Natural killer cell (primary cell): ENCODE measurements around the gene FCMR. TPM values are rescaled to one million over a fixed set of nuclear protein-coding genes. Genes with fewer than 3 reads are reported as not detected.

Experiments
- ATAC-seq, 3 donors: fragments of 150-1000 bp in 2 of 3; fragments of 200-7000 bp in 1 of 3; cut with Tn5 transposase; 1 replicate in 1 of 3; 2 replicates in 2 of 3; pipeline ENCODE4 v1.10.0; 2021; ENCODE audit warnings: mild to moderate bottlenecking in 2 of 3, moderate library complexity in 2 of 3
- DNase-seq, 2 donors: peaks; one replicate each; pipeline versions ENCODE4 v3.0.0 to v3.0.0-alpha.2; 2013 to 2021; ENCODE audit warnings: mixed read lengths in 1 of 2
- H3K27ac ChIP-seq: one replicate; pipeline ENCODE4 v1.5.1; 2013; ENCODE audit warnings: mild to moderate bottlenecking, low read length
- H3K27me3 ChIP-seq: one replicate; pipeline ENCODE4 v1.6.1; 2013; ENCODE audit warnings: low read length; ENCODE audit not compliant: control insufficient read depth, insufficient read depth
- H3K36me3 ChIP-seq: one replicate; pipeline ENCODE4 v1.6.1; 2013; ENCODE audit warnings: low read length; ENCODE audit not compliant: control insufficient read depth, insufficient read depth
- H3K4me1 ChIP-seq: one replicate; pipeline ENCODE4 v1.6.1; 2013; ENCODE audit warnings: low read length; ENCODE audit not compliant: control insufficient read depth, insufficient read depth
- H3K4me3 ChIP-seq: one replicate; pipeline ENCODE4 v1.5.1; 2013; ENCODE audit warnings: low read length
- H3K9me3 ChIP-seq: one replicate; pipeline ENCODE4 v1.6.1; 2013; ENCODE audit warnings: low read length; ENCODE audit not compliant: control insufficient read depth, insufficient read depth
- H3K27ac Mint-ChIP-seq, 2 donors: one replicate each; pipeline ENCODE4 v1.8.0; 2022; ENCODE audit warnings: mild to moderate bottlenecking in 2 of 2, mixed read lengths in 2 of 2, moderate library complexity in 1 of 2
- H3K27me3 Mint-ChIP-seq, 2 donors: one replicate each; pipeline ENCODE4 v1.8.0; 2022; ENCODE audit warnings: low read depth in 2 of 2, mixed read lengths in 2 of 2
- H3K36me3 Mint-ChIP-seq: one replicate; pipeline ENCODE4 v1.8.0; 2022; ENCODE audit warnings: mixed read lengths
- H3K4me1 Mint-ChIP-seq, 2 donors: one replicate each; pipeline ENCODE4 v1.8.0; 2022; ENCODE audit warnings: mixed read lengths in 2 of 2
- H3K4me3 Mint-ChIP-seq: one replicate; pipeline ENCODE4 v1.8.0; 2022; ENCODE audit warnings: mild to moderate bottlenecking, moderate library complexity, mixed read lengths
- H3K9me3 Mint-ChIP-seq, 2 donors: one replicate each; pipeline ENCODE4 v1.8.0; 2022; ENCODE audit warnings: mixed read lengths in 2 of 2
- WGBS: methylation state at CpG from one replicate; pipeline ENCODE4 v1.1.7; 2013; ENCODE audit warnings: missing lambda C conversion rate; ENCODE audit not compliant: insufficient coverage; 5-methylcytosine and 5-hydroxymethylcytosine counted together
- intact Hi-C: fragments of 100-400 bp; cut with micrococcal nuclease; formaldehyde crosslinking; loops from one replicate; pipeline ENCODE4 v1.14.2; 2022
- total RNA-seq, 4 donors: library from RNA; stranded (reverse); fragments of 120-200 nt in 1 of 4; gene quantifications; one replicate each; pipeline versions ENCODE4 v1.2.3 to v1.2.4, GENCODE V29; 2013 to 2022
- TF ChIP-seq, protein P1 (sequence below): fragments of 200-600 bp; IDR thresholded peaks from one replicate; pipeline ENCODE4 v1.8.0; 2022; ENCODE audit warnings: antibody characterized with exemption

FCMR gene
- total RNA-seq, 3 donors from 2014 or later (not counting 1 experiment from before 2014, with no cell fraction given), result 157 to 178 (median 177) TPM

GRCh38 chr1:206883160-206883559 is 38.6 kb downstream of the FCMR start:
- ATAC-seq (no peak), DNase-seq (no peak)
- Histone ChIP-seq H3K4me3 (no peak overlapping the region), H3K36me3 (no peaks in the 10 kb centered on the region), H3K9me3 (peaks cover 3% of the 10 kb centered on the region), H3K27me3 (no peaks in the 10 kb centered on the region), H3K27ac (no peak overlapping the region), H3K4me1 (no peaks in the 10 kb centered on the region)
- H3K36me3 Mint-ChIP-seq, result peaks cover 13% of the 10 kb centered on the region
- 100% methylated on average over 1 of the region's 1 CpG for WGBS
- H3K4me3 Mint-ChIP-seq, result no peak overlapping the region
- intact Hi-C loops, result no loop called here
- H3K9me3 Mint-ChIP-seq, result peaks cover 2 to 5% of the 10 kb centered on the region in 2 donors
- H3K27me3 Mint-ChIP-seq, result peaks cover 3 to 25% of the 10 kb centered on the region in 2 donors
- TF ChIP-seq, protein P1, sequence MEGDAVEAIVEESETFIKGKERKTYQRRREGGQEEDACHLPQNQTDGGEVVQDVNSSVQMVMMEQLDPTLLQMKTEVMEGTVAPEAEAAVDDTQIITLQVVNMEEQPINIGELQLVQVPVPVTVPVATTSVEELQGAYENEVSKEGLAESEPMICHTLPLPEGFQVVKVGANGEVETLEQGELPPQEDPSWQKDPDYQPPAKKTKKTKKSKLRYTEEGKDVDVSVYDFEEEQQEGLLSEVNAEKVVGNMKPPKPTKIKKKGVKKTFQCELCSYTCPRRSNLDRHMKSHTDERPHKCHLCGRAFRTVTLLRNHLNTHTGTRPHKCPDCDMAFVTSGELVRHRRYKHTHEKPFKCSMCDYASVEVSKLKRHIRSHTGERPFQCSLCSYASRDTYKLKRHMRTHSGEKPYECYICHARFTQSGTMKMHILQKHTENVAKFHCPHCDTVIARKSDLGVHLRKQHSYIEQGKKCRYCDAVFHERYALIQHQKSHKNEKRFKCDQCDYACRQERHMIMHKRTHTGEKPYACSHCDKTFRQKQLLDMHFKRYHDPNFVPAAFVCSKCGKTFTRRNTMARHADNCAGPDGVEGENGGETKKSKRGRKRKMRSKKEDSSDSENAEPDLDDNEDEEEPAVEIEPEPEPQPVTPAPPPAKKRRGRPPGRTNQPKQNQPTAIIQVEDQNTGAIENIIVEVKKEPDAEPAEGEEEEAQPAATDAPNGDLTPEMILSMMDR, result no peak
- no peak overlapping the region for H3K27ac Mint-ChIP-seq
- H3K4me1 Mint-ChIP-seq, result peaks cover 9 to 10% of the 10 kb centered on the region in 2 donors

- intact Hi-C loops, result no loop called here
- Mint-ChIP-seq H3K27me3 (peaks cover 3 to 25% of the 10 kb centered on the region in 2 donors), H3K36me3 (peaks cover 15% of the 10 kb centered on the region), H3K27ac (no peak overlapping the region), H3K4me1 (peaks cover 9 to 10% of the 10 kb centered on the region in 2 donors), H3K4me3 (no peak overlapping the region), H3K9me3 (peaks cover 3 to 5% of the 10 kb centered on the region in 2 donors)
- Histone ChIP-seq H3K4me3 (no peak overlapping the region), H3K27me3 (no peaks in the 10 kb centered on the region), H3K27ac (no peak overlapping the region), H3K36me3 (no peaks in the 10 kb centered on the region), H3K9me3 (peaks cover 7% of the 10 kb centered on the region), H3K4me1 (no peaks in the 10 kb centered on the region)
- DNase-seq (no peak), ATAC-seq (no peak)
- 81% methylated on average over 2 of the region's 3 CpGs for WGBS
- TF ChIP-seq, protein P1, result peak; percentile 37
Observed at GRCh38 chr1:206882555-206882954, 39.2 kb downstream of the FCMR start.

- Mint-ChIP-seq H3K36me3 (peaks cover 26% of the 10 kb centered on the region), H3K4me1 (peaks cover 9 to 10% of the 10 kb centered on the region in 2 donors), H3K27ac (no peak overlapping the region), H3K4me3 (no peak overlapping the region), H3K9me3 (peaks cover 6 to 7% of the 10 kb centered on the region in 2 donors), H3K27me3 (peaks cover 2 to 16% of the 10 kb centered on the region in 2 donors)
- ATAC-seq, result no peak
- TF ChIP-seq, protein P1, result no peak
- H3K9me3 ChIP-seq, result peaks cover 9% of the 10 kb centered on the region
- no peak overlapping the region for H3K27ac ChIP-seq
- no peaks in the 10 kb centered on the region for H3K36me3 ChIP-seq
- DNase-seq, result no peak
- intact Hi-C loops, result no loop called here
- no peaks in the 10 kb centered on the region for H3K4me1 ChIP-seq
- H3K27me3 ChIP-seq, result no peaks in the 10 kb centered on the region
- whole genome bisulfite sequencing, result 78% methylated on average over 3 of the region's 3 CpGs
- H3K4me3 ChIP-seq, result no peak overlapping the region
Observed at GRCh38 chr1:206880314-206880713, 41.4 kb downstream of the FCMR start.

DNA sequence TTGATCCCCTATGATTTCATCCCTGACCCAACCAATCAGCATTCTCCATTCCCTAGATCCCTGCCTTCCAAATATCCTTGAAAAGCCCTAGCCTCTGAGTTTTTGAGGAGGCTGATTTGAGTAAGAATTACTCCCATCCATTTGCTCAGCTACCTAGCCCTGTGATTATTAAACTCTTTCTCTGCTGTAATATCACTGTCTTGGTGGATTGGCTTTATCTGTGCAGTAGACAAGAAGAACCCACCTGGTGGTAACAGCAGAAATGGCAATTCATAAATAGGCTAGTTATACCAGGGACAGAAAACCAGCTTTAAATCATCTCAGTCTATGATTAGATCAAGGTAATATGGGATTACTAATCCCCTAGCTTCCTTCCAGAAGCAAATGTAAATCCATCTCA is 43.3 kb downstream of the FCMR start:
- intact Hi-C loops, result no loop called here
- Histone ChIP-seq H3K4me3 (no peak overlapping the region), H3K27ac (no peak overlapping the region), H3K9me3 (peaks cover 9% of the 10 kb centered on the region), H3K4me1 (no peaks in the 10 kb centered on the region), H3K36me3 (no peaks in the 10 kb centered on the region), H3K27me3 (no peaks in the 10 kb centered on the region)
- no peak overlapping the region for H3K27ac Mint-ChIP-seq
- no peak overlapping the region for H3K4me3 Mint-ChIP-seq
- no peak for ATAC-seq
- H3K9me3 Mint-ChIP-seq, result peaks cover 6 to 7% of the 10 kb centered on the region in 2 donors
- no peak for DNase-seq
- peaks cover 2 to 6% of the 10 kb centered on the region in 2 donors for H3K27me3 Mint-ChIP-seq
- H3K36me3 Mint-ChIP-seq, result peaks cover 30% of the 10 kb centered on the region
- TF ChIP-seq, protein P1, result no peak
- H3K4me1 Mint-ChIP-seq, result no peaks in the 10 kb centered on the region
